GM12872 (cell line): ENCODE data around the gene SMIM7.
A peak's percentile ranks its signal among the peaks of the same experiment; 100 is the strongest.

Experiments
- TF ChIP-seq, protein P1 (sequence below): IDR thresholded peaks from 3 replicates; pipeline ENCODE4 v1.5.1; 2011; ENCODE audit warnings: low read depth, mild to moderate bottlenecking, low read length, moderate library complexity; ENCODE audit not compliant: insufficient read depth

Gene SMIM7

DNA sequence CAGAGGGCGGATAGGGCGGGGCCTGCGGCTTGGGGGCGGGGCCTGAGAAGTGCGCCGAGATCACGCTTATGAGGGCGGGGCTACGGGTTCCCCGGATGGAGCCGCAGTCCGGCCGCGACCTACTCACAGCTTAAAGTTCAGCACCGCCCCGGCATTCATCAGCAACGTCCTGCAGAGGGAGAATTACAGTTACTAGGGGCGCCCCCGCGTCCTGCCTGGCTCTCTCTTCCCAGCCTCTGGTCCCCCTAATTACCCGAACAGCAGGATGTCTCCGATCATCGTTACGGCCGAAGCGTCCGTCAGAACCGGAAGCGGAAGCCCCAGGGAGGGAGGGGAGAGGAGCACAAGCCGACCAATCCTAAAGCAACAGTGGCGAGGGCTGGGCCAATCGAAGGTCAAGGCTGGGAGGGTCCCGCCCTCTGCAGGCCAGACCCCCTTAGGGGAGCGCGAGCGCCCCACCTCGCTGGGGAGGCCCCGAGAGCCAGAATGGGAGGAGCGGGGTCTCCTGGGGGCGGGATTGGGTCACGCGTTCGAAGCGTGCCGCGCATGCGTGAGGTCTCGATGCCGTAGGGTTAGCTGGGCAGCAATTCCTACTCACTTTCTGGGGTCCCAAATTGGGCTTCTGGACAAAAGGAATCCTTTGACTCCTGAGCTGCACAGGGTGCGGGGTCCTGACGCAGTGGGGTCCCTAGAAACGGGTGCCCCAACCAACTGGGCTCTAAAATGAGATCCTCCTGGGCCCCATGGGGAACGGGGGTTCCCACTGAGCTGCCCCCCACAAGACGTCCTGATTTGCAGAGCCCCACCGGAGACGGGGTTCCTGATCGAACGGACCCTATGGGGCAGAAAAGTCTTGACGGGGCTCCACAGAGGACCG lies at the start of gene SMIM7:
Gene SMIM7 (minus strand): TSS at position 313 of the 877 bp plus-strand sequence. CDS start 34 bp downstream, at position 279.
- TF ChIP-seq, protein P1, sequence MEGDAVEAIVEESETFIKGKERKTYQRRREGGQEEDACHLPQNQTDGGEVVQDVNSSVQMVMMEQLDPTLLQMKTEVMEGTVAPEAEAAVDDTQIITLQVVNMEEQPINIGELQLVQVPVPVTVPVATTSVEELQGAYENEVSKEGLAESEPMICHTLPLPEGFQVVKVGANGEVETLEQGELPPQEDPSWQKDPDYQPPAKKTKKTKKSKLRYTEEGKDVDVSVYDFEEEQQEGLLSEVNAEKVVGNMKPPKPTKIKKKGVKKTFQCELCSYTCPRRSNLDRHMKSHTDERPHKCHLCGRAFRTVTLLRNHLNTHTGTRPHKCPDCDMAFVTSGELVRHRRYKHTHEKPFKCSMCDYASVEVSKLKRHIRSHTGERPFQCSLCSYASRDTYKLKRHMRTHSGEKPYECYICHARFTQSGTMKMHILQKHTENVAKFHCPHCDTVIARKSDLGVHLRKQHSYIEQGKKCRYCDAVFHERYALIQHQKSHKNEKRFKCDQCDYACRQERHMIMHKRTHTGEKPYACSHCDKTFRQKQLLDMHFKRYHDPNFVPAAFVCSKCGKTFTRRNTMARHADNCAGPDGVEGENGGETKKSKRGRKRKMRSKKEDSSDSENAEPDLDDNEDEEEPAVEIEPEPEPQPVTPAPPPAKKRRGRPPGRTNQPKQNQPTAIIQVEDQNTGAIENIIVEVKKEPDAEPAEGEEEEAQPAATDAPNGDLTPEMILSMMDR, result peak; percentile 24; the same call in 1 of the 3 replicates

DNA sequence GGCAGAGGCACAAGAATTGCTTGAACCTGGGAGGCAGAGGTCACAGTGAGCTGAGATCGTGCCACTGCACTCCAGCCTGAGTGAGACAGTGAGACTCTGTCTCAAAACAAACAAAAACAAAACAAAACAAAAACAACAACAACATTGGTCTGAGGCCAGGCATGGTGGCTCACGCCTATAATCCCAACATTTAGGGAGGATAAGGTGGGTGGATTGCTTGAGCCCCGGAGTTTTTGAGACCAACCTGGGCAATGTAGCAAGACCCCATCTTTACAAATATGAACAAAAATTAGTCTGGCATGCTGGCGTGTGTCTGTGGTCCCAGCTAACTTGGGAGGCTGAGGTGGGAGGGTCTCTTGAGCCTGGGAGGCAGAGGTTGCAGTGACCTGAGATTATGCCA lies 43.7 kb upstream of the SMIM7 start:
- TF ChIP-seq, protein P1, result no peak

DNA sequence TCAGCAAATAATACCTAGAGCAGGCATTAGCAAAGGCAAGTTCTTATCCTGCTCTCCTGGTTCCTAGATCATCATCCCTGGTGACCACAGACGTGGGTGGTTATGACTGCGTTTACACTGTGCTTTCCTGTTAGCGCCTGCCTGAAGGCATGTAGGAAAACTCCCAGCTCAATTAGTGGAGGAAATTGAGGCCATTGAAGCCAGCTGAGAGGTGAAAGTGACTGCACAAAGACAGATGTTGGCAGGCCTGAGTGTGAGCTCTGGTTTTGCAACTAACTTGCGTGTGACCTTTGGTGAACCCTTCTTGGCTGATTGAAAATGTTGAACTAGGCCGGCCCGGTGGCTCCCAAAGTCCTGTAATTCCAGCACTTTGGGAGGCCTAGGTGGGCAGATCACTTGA lies 42.2 kb upstream of the SMIM7 start:
- TF ChIP-seq, protein P1, result no peak

DNA sequence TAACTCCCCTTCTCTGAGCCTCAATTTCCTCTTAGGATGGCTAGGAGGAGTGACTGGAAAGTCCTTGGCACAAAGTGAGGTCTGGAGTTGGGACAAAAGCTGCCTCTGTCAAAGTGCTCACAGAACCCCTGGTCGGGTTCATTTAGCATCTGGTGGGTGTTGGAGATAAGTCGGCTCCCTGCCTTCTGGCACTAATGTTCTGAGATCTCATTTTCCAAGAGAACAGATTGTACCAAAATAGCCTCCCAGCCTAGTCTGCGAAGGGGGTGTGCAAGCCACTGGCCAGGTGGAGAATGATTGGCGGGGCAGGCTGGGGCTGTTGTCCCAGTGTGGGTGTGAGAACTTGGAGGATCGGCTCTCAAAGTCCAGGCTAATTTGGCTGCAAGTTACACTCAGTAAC lies 39.0 kb upstream of the SMIM7 start:
- TF ChIP-seq, protein P1, result no peak

DNA sequence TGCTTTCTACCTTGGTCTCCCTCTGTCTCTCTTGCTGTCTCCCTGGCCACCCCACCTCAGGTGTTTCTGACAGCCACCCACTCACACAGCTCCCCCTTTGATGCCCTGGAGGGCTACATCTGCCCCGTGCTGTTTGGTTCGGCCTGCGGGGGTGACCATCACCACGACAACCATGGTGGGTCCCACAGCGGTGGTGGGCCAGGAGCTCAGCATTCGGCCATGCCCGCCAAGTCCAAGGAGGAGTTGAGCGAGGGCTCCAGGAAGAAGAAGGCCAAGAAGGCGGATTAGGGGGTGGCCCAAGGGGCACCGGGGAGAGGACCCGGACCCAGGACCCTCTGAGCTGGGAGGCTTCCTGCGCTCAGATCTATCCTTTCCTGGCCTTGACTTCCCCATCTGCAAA lies 28.1 kb upstream of the SMIM7 start:
- TF ChIP-seq, protein P1, result no peak

DNA sequence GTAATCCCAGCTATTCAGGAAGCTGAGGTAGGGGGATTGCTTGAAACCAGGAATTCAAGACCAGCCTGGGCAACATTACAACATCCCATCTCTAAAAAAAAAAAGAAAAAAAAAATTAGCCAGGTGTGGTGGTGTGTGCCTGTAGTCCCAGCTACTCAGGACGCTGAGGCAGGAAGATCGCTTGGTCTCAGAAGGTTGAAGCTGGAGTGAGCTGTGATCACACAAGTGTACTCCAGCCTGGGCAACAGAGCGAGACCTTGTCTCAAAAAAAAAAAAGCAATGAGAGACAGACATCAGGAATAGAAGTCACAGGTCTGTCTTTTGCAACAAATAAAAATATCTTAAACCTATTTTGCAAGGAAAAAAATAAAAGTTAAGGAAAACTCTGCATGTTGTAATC lies 24.3 kb upstream of the SMIM7 start:
- TF ChIP-seq, protein P1, result no peak

DNA sequence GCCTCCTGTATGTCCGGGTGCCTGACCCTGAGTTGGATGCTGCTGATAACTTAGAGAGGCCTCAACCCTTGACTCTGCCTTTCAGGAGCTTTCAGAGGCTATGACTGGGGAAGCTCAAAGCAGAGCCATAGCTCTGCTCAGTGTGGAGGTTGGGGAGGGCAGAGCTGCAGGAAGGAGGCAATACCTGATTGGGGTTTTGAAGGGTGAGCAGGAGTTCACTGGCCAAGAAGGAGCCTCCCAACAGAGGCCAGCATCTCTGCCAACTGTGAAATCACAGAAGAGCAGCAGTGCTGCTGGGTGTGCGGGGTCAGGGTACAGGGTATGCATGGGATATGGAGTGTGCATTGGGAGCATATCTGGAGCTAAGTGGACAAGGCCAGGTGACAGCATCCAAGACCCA lies 22.6 kb upstream of the SMIM7 start:
- TF ChIP-seq, protein P1, result no peak
